ENCODE measurements around the gene DCC. TPM values are rescaled to one million over a fixed set of nuclear protein-coding genes. Genes with fewer than 3 reads are reported as not detected.

Gene DCC
- total RNA-seq, 4 donors from 2014 or later = 0.84 to 1.2 TPM; not detected in 2

GRCh38 chr18:52610451-52611115, 270.6 kb downstream of the DCC start:
- DNase-seq (ENCODE audit: low spot score in 2 of 2) = no peak
- H3K27me3 ChIP-seq = no peaks in the 10 kb centered on the region
- no peaks in the 10 kb centered on the region for H3K9me3 ChIP-seq
- TF ChIP-seq, protein P1, sequence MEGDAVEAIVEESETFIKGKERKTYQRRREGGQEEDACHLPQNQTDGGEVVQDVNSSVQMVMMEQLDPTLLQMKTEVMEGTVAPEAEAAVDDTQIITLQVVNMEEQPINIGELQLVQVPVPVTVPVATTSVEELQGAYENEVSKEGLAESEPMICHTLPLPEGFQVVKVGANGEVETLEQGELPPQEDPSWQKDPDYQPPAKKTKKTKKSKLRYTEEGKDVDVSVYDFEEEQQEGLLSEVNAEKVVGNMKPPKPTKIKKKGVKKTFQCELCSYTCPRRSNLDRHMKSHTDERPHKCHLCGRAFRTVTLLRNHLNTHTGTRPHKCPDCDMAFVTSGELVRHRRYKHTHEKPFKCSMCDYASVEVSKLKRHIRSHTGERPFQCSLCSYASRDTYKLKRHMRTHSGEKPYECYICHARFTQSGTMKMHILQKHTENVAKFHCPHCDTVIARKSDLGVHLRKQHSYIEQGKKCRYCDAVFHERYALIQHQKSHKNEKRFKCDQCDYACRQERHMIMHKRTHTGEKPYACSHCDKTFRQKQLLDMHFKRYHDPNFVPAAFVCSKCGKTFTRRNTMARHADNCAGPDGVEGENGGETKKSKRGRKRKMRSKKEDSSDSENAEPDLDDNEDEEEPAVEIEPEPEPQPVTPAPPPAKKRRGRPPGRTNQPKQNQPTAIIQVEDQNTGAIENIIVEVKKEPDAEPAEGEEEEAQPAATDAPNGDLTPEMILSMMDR (IDR thresholded peaks at IDR 0.05) = no peak
- TF ChIP-seq EP300 (IDR thresholded peaks at IDR 0.05) (no peak), POLR2A (IDR thresholded peaks at IDR 0.05) (no peak)
- H3K36me3 ChIP-seq = no peaks in the 10 kb centered on the region
- no peaks in the 10 kb centered on the region for H3K4me1 ChIP-seq
- H3K27ac ChIP-seq = no peak overlapping the region
- 82 to 83% methylated on average over 3 of the region's 3 CpGs for WGBS, 2 donors
- no peak overlapping the region for H3K4me3 ChIP-seq

DNA sequence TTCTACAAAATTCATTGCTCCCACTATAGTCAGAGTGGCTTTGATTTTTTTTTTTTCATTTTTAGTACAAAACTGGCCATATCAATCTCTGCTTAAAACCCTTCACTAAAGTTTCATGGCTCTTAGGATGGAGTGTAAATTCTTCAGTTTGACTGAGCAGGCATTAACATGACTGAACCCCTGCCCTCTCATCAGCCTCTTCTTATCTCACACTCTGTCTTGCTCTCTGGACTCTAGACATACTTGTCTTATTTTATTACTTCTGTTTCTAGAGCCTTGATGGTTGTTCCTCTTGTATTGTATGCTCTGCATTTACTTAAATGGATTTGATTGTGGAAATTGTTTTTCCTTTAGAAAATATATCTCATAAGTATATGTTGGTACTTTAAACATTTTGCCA, 272.4 kb downstream of the DCC start:
- Histone ChIP-seq H3K36me3 (no peaks in the 10 kb centered on the region), H3K4me1 (no peaks in the 10 kb centered on the region), H3K4me3 (no peak overlapping the region), H3K9me3 (no peaks in the 10 kb centered on the region), H3K27ac (no peak overlapping the region), H3K27me3 (no peaks in the 10 kb centered on the region)
- TF ChIP-seq EP300 (IDR thresholded peaks at IDR 0.05) = no peak
- TF ChIP-seq, protein P1 (IDR thresholded peaks at IDR 0.05) = no peak
- no peak for TF ChIP-seq POLR2A (IDR thresholded peaks at IDR 0.05)
- DNase-seq (ENCODE audit: low spot score in 2 of 2) = no peak

GRCh38 chr18:52615321-52615720, 275.3 kb downstream of the DCC start:
- no peaks in the 10 kb centered on the region for H3K9me3 ChIP-seq
- no peak overlapping the region for H3K27ac ChIP-seq
- TF ChIP-seq, protein P1 (IDR thresholded peaks at IDR 0.05) = no peak
- TF ChIP-seq EP300 (IDR thresholded peaks at IDR 0.05) (no peak), POLR2A (IDR thresholded peaks at IDR 0.05) (no peak)
- WGBS, 2 donors = 59 to 68% methylated on average over 2 of the region's 2 CpGs
- H3K36me3 ChIP-seq = no peaks in the 10 kb centered on the region
- H3K27me3 ChIP-seq = no peaks in the 10 kb centered on the region
- no peak overlapping the region for H3K4me3 ChIP-seq
- no peaks in the 10 kb centered on the region for H3K4me1 ChIP-seq
- DNase-seq (ENCODE audit: low spot score in 2 of 2) = no peak

GRCh38 chr18:52615943-52616342, 275.9 kb downstream of the DCC start:
- no peak overlapping the region for H3K4me3 ChIP-seq
- WGBS, 2 donors = 80 to 81% methylated on average over 3 of the region's 3 CpGs

GRCh38 chr18:52617931-52618330, 277.9 kb downstream of the DCC start:
- TF ChIP-seq POLR2A (IDR thresholded peaks at IDR 0.05) (no peak), EP300 (IDR thresholded peaks at IDR 0.05) (no peak)
- TF ChIP-seq, protein P1 (IDR thresholded peaks at IDR 0.05) = no peak
- H3K27me3 ChIP-seq = no peaks in the 10 kb centered on the region
- H3K27ac ChIP-seq = no peak overlapping the region
- no peaks in the 10 kb centered on the region for H3K4me1 ChIP-seq
- H3K4me3 ChIP-seq = no peak overlapping the region
- no peaks in the 10 kb centered on the region for H3K9me3 ChIP-seq
- no peak for DNase-seq (ENCODE audit: low spot score in 2 of 2)
- H3K36me3 ChIP-seq = no peaks in the 10 kb centered on the region

More at GRCh38 chr18:52615943-52616342, 275.9 kb downstream of the DCC start:
- DNase-seq (ENCODE audit: low spot score in 2 of 2) = no peak
- Histone ChIP-seq H3K9me3 (no peaks in the 10 kb centered on the region), H3K27ac (no peak overlapping the region), H3K36me3 (no peaks in the 10 kb centered on the region), H3K4me1 (no peaks in the 10 kb centered on the region), H3K27me3 (no peaks in the 10 kb centered on the region)
- TF ChIP-seq, protein P1 (IDR thresholded peaks at IDR 0.05) = no peak
- TF ChIP-seq POLR2A (IDR thresholded peaks at IDR 0.05) (no peak), EP300 (IDR thresholded peaks at IDR 0.05) (no peak)

All from tibial nerve (tissue), 4 donors.